Upper lobe of left lung (tissue), 6 donors: ENCODE measurements around the gene TTLL12. TPM values are rescaled to one million over a fixed set of nuclear protein-coding genes. Genes with fewer than 3 reads are reported as not detected.

Experiments
- ATAC-seq, 2 donors: fragments of 200-7000 bp; cut with Tn5 transposase; one replicate each; pipeline ENCODE4 v1.9.1; 2022; ENCODE audit warnings: mild to moderate bottlenecking in 2 of 2, moderate library complexity in 2 of 2; ENCODE audit not compliant: low FRiP score in 2 of 2
- DNase-seq, 2 donors: peaks; one replicate each; pipeline ENCODE4 v3.0.0-alpha.2; 2019 to 2020
- H3K27ac ChIP-seq, 4 donors: fragments of 200-600 bp; sonication (generic); one replicate each; pipeline ENCODE4 v1.5.1; 2016 to 2019
- H3K27me3 ChIP-seq, 4 donors: fragments of 200-600 bp; sonication (generic); one replicate each; pipeline ENCODE4 v1.5.1; 2017 to 2019
- H3K36me3 ChIP-seq, 4 donors: fragments of 200-600 bp; sonication (generic); one replicate each; pipeline ENCODE4 v1.5.1; 2016 to 2019
- H3K4me1 ChIP-seq, 4 donors: fragments of 200-600 bp; sonication (generic); one replicate each; pipeline ENCODE4 v1.5.1; 2018 to 2019
- H3K4me3 ChIP-seq, 4 donors: fragments of 200-600 bp; sonication (generic); one replicate each; pipeline ENCODE4 v1.5.1; 2017 to 2019; ENCODE audit warnings: mild to moderate bottlenecking in 2 of 4, moderate library complexity in 1 of 4
- H3K9me3 ChIP-seq, 4 donors: fragments of 200-600 bp; sonication (generic); one replicate each; pipeline ENCODE4 v1.5.1; 2018 to 2019
- CTCF ChIP-seq, 6 experiments: fragments of 450-650 bp in 4 of 6; fragments of 200-600 bp in 2 of 6; sonication (generic) in 2 of 6; IDR thresholded peaks; one replicate each; pipeline ENCODE4 v1.5.1; 2016 to 2019; ENCODE audit warnings: antibody characterized with exemption in 6 of 6
- EP300 ChIP-seq, 4 donors: sonication (generic); formaldehyde crosslinking; IDR thresholded peaks; one replicate each; pipeline ENCODE4 v1.5.1; 2017; ENCODE audit warnings: antibody characterized with exemption in 4 of 4, control low read depth in 2 of 4
- POLR2A ChIP-seq, 4 donors: fragments of 450-650 bp; IDR thresholded peaks; one replicate each; pipeline ENCODE4 v1.5.1; 2016 to 2017; ENCODE audit warnings: antibody characterized with exemption in 4 of 4, mild to moderate bottlenecking in 2 of 4
- POLR2AphosphoS5 ChIP-seq, 2 donors: sonication (generic); formaldehyde crosslinking; IDR thresholded peaks; one replicate each; pipeline ENCODE4 v1.5.1; 2017; ENCODE audit warnings: antibody characterized with exemption in 2 of 2
- WGBS, 2 donors: methylation state at CpG; one replicate each; pipeline ENCODE4 v1.1.5; 2017 to 2018; 5-methylcytosine and 5-hydroxymethylcytosine counted together
- total RNA-seq, 6 donors: library from RNA; depleted of rRNA in 4 of 6; stranded (reverse); fragments of >200 nt in 4 of 6; gene quantifications; one replicate each; pipeline versions ENCODE4 v1.1.0 to v1.2.1, GENCODE V29; 2016 to 2021
- donor health status: DM: no; HTN: no; CAD: no; lungs with moderate emphysema.
- donor health status: DM: no; HTN: yes; CAD: no; lungs with severe emphysema.

Gene TTLL12
- total RNA-seq, 6 donors from 2014 or later: 19.6 to 49.2 (median 25.0) TPM

DNA sequence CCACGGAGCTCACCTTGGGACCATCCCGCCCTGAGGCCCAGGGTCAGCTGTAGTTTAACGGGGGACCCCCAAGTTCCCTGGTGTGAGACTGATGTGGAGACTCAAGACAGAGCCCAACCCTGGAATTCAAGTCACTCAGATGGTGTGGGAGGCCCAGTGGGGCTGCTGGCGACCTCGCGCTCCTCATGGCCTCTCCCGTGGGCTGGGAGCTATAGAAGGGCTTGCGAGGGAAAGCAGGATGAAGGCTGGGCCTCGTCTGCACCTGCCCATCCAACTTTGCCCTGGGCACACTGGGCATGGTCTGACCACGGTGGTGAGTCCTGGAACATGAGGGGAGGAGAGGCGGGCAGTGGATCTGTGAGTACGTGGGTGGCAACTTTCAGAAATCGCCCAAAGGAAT is 13.6 kb upstream of the TTLL12 start:
- Histone ChIP-seq H3K9me3 (no peaks in the 10 kb centered on the region), H3K27me3 (no peaks in the 10 kb centered on the region), H3K4me1 (peaks cover 0 to 6% (median 0%) of the 10 kb centered on the region in 4 donors), H3K36me3 (peaks cover 0 to 3% (median 0%) of the 10 kb centered on the region in 4 donors), H3K27ac (no peak overlapping the region), H3K4me3 (no peak overlapping the region)
- 92 to 94% methylated on average over 9 to 12 of the region's 13 CpGs for WGBS, 2 donors
- TF ChIP-seq POLR2AphosphoS5 (IDR thresholded peaks at IDR 0.05): no peak
- TF ChIP-seq CTCF (IDR thresholded peaks at IDR 0.05): no peak
- TF ChIP-seq POLR2A (IDR thresholded peaks at IDR 0.05): no peak
- no peak for TF ChIP-seq EP300 (IDR thresholded peaks at IDR 0.05)
- ATAC-seq (no peak), DNase-seq (no peak)

GRCh38 chr22:43200031-43200430 is 13.1 kb upstream of the TTLL12 start:
- H3K4me3 ChIP-seq: no peak overlapping the region
- peak in 1 of 2 donors; percentile 74 for DNase-seq

DNA sequence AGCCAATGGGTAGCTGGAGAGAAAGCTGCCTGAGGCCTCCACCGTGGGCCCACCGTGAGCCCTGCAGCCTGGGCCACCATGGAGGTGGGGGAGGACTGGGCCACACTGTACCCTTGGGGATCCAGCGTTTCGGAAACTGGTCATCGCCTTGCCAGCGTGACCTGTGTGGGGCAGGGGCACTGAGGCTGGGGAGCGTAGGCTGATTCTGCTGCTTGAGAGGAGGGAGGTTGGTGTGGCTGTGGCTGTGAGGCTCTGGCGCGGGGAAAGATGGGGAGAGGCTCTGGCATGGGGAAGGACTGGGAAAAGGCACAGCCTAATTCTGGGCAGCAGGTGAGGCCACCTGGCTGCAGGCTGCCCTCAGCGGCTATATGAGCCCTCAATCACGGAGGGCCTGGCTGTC is 12.6 kb upstream of the TTLL12 start:
- Histone ChIP-seq H3K4me1 (peaks cover 0 to 6% (median 0%) of the 10 kb centered on the region in 4 donors), H3K27me3 (no peaks in the 10 kb centered on the region), H3K9me3 (no peaks in the 10 kb centered on the region), H3K4me3 (no peak overlapping the region), H3K36me3 (peaks cover 0 to 3% (median 0%) of the 10 kb centered on the region in 4 donors), H3K27ac (no peak overlapping the region)
- TF ChIP-seq CTCF (IDR thresholded peaks at IDR 0.05) (no peak), EP300 (IDR thresholded peaks at IDR 0.05) (no peak), POLR2A (IDR thresholded peaks at IDR 0.05) (no peak), POLR2AphosphoS5 (IDR thresholded peaks at IDR 0.05) (no peak)
- 82 to 94% methylated on average over 11 of the region's 11 CpGs for WGBS, 2 donors
- no peak for ATAC-seq
- DNase-seq: no peak

More at GRCh38 chr22:43200031-43200430, 13.1 kb upstream of the TTLL12 start:
- ATAC-seq: peak in 1 of 2 donors; percentile 27
- Histone ChIP-seq H3K9me3 (no peaks in the 10 kb centered on the region), H3K36me3 (peaks cover 0 to 3% (median 0%) of the 10 kb centered on the region in 4 donors), H3K4me1 (peaks cover 0 to 6% (median 0%) of the 10 kb centered on the region in 4 donors), H3K27ac (no peak overlapping the region), H3K27me3 (no peaks in the 10 kb centered on the region)
- 83 to 92% methylated on average over 6 to 14 of the region's 17 CpGs for WGBS, 2 donors
- TF ChIP-seq POLR2AphosphoS5 (IDR thresholded peaks at IDR 0.05) (no peak), CTCF (IDR thresholded peaks at IDR 0.05) (no peak), POLR2A (IDR thresholded peaks at IDR 0.05) (no peak)

GRCh38 chr22:43198936-43199335 is 12.0 kb upstream of the TTLL12 start:
- no peaks in the 10 kb centered on the region for H3K27me3 ChIP-seq
- 70 to 77% methylated on average over 8 to 9 of the region's 9 CpGs for WGBS, 2 donors
- ATAC-seq: no peak
- no peaks in the 10 kb centered on the region for H3K9me3 ChIP-seq
- no peak for DNase-seq
- H3K27ac ChIP-seq: no peak overlapping the region
- TF ChIP-seq CTCF (IDR thresholded peaks at IDR 0.05) (no peak), EP300 (IDR thresholded peaks at IDR 0.05) (no peak), POLR2A (IDR thresholded peaks at IDR 0.05) (no peak), POLR2AphosphoS5 (IDR thresholded peaks at IDR 0.05) (no peak)
- no peak overlapping the region for H3K4me3 ChIP-seq
- H3K4me1 ChIP-seq: peaks cover 0 to 6% (median 0%) of the 10 kb centered on the region in 4 donors
- peaks cover 0 to 3% (median 0%) of the 10 kb centered on the region in 4 donors for H3K36me3 ChIP-seq

DNA sequence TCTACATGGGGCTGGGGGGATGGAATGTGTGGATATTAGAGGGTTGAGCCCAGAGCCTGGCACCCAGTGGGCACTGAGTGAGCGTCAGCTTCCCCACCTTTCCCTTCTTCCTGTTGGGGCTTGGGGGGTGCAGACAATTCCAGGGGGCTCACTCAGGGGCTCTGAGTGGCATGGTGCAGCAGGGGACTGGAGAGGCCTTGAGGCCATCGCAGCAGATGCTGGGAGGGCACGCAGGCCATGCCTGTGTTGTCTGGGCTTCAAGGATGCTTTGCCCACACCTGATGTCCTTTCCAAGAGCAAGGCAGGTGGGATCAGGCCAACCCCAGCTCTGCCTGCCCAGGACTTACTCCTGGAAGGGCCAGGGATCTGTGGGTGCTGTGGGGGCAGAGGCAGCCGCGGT is 11.2 kb upstream of the TTLL12 start:
- Histone ChIP-seq H3K27ac (no peak overlapping the region), H3K4me1 (peaks cover 0 to 6% (median 0%) of the 10 kb centered on the region in 4 donors), H3K9me3 (no peaks in the 10 kb centered on the region), H3K27me3 (no peaks in the 10 kb centered on the region), H3K36me3 (no peaks in the 10 kb centered on the region), H3K4me3 (no peak overlapping the region)
- 84 to 100% methylated on average over 2 to 5 of the region's 5 CpGs for WGBS, 2 donors
- ATAC-seq (no peak), DNase-seq (no peak)
- TF ChIP-seq EP300 (IDR thresholded peaks at IDR 0.05) (no peak), CTCF (IDR thresholded peaks at IDR 0.05) (no peak), POLR2A (IDR thresholded peaks at IDR 0.05) (no peak), POLR2AphosphoS5 (IDR thresholded peaks at IDR 0.05) (no peak)
